ENCODE results near the gene UBE2E2.

GRCh38 chr3:23497156-23497555 is 294.0 kb downstream of the UBE2E2 start:
- TF ChIP-seq POLR2A (IDR thresholded peaks at IDR 0.05; ENCODE audit: low read depth, low read length) (no peak), POLR2AphosphoS5 (IDR thresholded peaks at IDR 0.05; ENCODE audit: low read depth, low read length) (no peak)
